BLaER1 (cell line): ENCODE results near the gene SDC1.

ENCODE experiments used
- H3K27ac ChIP-seq: shearing (Covaris generic); formaldehyde crosslinking; 2 replicates; pipeline ENCODE4 v1.8.1; 2022
- H3K27me3 ChIP-seq: shearing (Covaris generic); formaldehyde crosslinking; 2 replicates; pipeline ENCODE4 v1.8.1; 2022
- H3K36me3 ChIP-seq: shearing (Covaris generic); formaldehyde crosslinking; 2 replicates; pipeline ENCODE4 v1.8.1; 2022
- H3K4me1 ChIP-seq: shearing (Covaris generic); formaldehyde crosslinking; 2 replicates; pipeline ENCODE4 v1.8.1; 2022
- H3K4me2 ChIP-seq: shearing (Covaris generic); formaldehyde crosslinking; 2 replicates; pipeline ENCODE4 v1.8.1; 2022
- H3K4me3 ChIP-seq: shearing (Covaris generic); formaldehyde crosslinking; 2 replicates; pipeline ENCODE4 v1.8.1; 2022
- H3K9ac ChIP-seq: shearing (Covaris generic); formaldehyde crosslinking; 2 replicates; pipeline ENCODE4 v1.8.1; 2022
- H3K9me3 ChIP-seq: shearing (Covaris generic); formaldehyde crosslinking; 2 replicates; pipeline ENCODE4 v1.8.1; 2022
- H4K20me1 ChIP-seq: shearing (Covaris generic); formaldehyde crosslinking; 2 replicates; pipeline ENCODE4 v1.8.1; 2022
- Cebpa-rat ChIP-seq: shearing (Covaris generic); IDR thresholded peaks from 2 replicates; pipeline ENCODE4 v1.8.1; 2022

The SDC1 gene

DNA sequence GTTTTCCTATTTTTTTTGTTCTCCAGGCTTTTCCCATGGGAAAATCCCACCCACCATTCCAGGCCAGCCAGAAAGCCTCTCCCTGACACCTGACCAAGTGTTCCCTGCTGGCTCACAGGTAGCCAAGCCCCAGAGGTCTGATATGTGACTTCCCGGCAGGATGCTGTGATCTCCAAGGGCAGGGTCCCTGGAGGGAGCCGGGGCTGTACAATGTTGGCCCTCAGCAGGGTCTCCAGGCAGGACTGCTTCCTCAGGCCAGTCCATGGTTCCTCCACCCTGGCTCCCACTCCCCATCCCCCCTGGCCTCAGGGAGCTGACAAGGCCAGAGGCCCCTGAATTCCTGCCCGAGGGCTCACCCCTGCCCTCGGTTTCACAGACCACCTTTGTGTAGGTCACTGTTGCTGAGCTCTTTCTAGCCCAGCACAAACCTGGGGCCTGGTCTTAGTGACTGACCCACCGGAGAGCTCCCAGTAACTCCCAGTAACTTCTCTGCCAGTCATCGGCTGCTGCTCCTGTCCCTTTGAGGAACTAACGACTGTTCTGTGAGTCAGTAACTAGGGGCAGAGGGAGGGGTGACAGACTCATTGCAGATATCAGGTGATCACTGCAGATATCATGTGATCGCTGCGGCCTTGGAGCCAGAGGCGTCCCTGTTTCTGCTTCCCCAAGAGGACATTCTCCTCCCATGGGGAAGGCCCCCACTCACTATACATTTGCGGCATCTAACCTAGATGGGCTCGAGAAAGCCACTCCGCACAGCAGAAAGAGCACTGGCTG is 38.7 kb downstream of the SDC1 start:
- TF ChIP-seq Cebpa-rat = no peak
- H3K27ac ChIP-seq = peak overlapping the region; percentile 81
- peak overlapping the region; percentile 68 for H3K9ac ChIP-seq
- H3K4me1 ChIP-seq = peaks cover 44% of the 10 kb centered on the region
- H4K20me1 ChIP-seq = no peaks in the 10 kb centered on the region
- H3K4me2 ChIP-seq = peak overlapping the region; percentile 97
- no peaks in the 10 kb centered on the region for H3K27me3 ChIP-seq
- no peaks in the 10 kb centered on the region for H3K36me3 ChIP-seq
- H3K9me3 ChIP-seq = no peaks in the 10 kb centered on the region
- H3K4me3 ChIP-seq = peak overlapping the region; percentile 53

DNA sequence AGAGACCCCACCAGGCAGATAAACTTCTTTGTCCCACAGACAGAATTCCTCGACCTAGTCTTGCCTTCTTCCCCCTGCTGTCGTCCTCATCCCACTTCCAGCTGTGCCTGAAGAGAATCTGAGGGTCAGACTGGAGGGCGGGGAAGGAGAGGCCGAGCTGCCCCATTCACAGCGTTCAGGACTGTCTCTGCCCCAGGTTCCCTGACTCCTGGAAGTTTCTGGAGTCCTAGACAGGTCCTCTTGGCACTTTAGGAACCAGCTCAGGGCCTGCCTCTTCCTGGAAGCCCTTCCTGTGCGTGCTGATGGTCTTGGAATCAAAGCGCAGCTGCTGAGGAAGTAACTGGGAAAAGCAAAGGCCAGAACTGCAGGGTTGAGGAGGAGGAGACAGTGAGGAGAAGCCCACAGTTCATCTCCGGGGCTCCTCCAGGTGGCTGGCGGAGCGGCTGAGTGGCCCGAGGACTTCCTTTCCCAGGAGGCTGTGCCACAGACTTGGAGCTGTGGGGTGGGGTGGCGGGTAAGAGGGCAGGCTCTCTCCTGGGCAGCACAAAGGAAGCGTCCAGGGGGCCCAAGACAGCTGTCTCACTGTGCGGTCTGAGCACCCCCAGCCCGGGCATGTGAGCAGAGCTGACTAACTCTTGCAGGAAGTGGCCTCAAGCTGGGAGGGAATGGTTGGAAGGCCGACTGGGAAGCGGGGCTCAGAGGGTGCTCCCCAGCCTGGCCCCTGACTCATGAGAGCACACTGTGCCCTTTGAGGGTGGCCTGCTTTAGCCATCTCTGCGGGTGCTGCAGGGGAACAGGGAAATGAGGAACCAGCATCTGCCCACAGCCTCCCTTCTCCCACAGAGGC is 39.5 kb downstream of the SDC1 start:
- no peak for TF ChIP-seq Cebpa-rat
- Histone ChIP-seq H3K4me1 (peaks cover 44% of the 10 kb centered on the region), H3K27me3 (no peaks in the 10 kb centered on the region), H3K36me3 (no peaks in the 10 kb centered on the region), H4K20me1 (no peaks in the 10 kb centered on the region), H3K4me2 (peak overlapping the region; percentile 97), H3K4me3 (peak overlapping the region; percentile 53), H3K9me3 (no peaks in the 10 kb centered on the region), H3K9ac (peak overlapping the region; percentile 68), H3K27ac (peak overlapping the region; percentile 81)

DNA sequence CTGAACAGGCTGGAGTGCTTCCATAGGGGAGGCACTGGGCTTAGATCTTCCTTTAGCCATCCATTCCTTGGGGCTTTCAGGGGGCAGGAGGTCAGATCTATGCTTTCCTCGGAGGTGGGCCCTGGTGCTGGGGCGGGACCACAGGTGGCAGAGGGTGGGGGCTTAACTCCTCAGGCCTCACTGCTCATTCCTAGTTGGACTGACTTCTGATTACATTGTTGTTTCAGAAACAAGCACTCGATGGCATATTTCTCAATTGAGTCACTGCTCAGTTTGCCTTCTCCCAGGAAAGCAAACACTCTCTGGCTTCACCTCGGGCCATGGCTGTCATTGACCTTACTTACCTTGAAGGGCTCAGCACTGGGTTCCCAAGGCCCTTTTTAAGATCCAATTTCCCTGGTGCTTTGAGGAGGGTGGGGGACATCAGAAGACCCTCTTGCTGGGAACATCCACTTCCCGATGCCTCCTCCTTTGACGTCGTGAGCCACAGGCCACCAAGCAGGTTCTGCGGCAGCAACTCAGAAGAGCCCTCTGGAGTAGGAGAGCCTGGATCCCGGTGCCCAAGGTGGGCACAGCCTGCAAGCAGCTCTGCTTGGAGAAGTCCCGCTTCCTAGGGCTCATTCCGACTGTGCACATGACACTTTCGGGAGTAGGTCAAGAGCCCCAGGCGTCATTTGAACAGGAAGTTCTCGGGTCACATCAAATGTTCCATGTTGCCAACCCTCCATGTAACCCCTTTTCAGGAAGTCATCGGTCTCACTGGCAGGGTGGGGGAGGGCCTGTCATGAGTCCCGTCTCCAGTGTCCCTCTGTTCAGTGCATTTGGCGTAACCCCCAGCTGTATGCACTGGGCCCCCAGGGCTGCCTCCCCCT is 40.6 kb downstream of the SDC1 start:
- no peaks in the 10 kb centered on the region for H3K27me3 ChIP-seq
- H3K27ac ChIP-seq = peak overlapping the region; percentile 81
- H3K4me3 ChIP-seq = 0 out of 2 replicates have a peak overlapping the region, but pooled peaks have one; percentile 53
- H3K9ac ChIP-seq = 0 out of 2 replicates have a peak overlapping the region, but pooled peaks have one; percentile 68
- H3K4me1 ChIP-seq = peaks cover 44% of the 10 kb centered on the region
- H3K36me3 ChIP-seq = no peaks in the 10 kb centered on the region
- no peaks in the 10 kb centered on the region for H4K20me1 ChIP-seq
- no peaks in the 10 kb centered on the region for H3K9me3 ChIP-seq
- no peak for TF ChIP-seq Cebpa-rat
- peak overlapping the region; percentile 97 for H3K4me2 ChIP-seq

DNA sequence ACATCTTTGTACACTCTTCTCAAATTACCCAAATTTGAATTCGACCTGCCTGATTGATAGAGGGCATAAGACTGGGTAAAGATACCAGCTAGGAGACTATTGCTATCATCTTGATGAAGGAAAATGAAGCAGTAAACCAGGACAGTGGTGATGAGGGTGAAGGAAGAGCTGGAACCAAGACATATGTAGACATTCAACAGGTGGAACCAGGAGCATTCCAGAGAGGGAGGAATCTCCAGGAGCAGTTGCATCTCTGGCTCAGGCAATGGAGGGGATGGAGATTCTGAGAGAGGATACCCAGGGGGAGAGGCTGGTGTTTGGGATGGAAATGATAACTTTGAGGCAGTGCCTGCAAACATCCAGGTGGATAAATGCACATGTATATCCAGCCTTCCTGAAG is 41.6 kb downstream of the SDC1 start:
- Histone ChIP-seq H3K4me2 (no peak overlapping the region), H3K4me1 (peaks cover 43% of the 10 kb centered on the region), H3K27ac (no peak overlapping the region)

DNA sequence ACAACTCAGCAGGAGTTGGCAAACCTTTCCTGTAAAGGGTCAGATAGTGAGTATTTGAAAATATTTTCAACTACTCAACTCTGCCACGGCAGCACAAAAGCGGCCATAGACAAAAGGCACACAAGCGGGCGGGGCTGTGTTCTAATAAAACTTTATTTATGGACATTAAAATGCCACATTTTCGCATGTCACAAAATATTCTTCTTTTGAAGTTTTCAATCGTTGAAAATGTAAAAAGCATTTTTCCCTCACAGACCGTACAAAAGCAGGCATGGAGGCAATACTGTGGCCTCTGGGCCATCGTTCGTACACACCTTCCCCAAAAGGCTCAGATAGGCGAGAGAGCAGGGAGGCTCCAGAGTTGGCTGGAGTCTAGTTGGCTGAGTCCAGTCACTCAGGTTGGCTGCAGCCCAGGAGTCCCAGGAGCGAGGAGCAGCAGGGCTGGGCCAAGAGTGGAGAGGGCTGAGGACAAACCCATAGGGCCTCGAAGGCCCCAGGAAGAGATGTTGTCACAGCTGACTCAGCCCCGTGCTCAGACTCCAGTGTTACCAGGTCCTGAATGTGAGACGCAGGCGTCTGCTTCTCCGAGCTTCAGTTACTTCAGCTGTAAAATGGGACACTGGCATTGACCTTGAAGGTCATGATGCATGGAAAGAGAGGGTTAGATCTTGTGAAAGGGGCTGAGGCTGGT is 42.5 kb downstream of the SDC1 start:
- no peak overlapping the region for H3K4me2 ChIP-seq
- TF ChIP-seq Cebpa-rat = no peak
- H3K9ac ChIP-seq = no peak overlapping the region
- H3K9me3 ChIP-seq = no peaks in the 10 kb centered on the region
- peaks cover 33% of the 10 kb centered on the region for H3K4me1 ChIP-seq
- H3K27me3 ChIP-seq = no peaks in the 10 kb centered on the region
- H4K20me1 ChIP-seq = no peaks in the 10 kb centered on the region
- no peak overlapping the region for H3K27ac ChIP-seq
- H3K36me3 ChIP-seq = no peaks in the 10 kb centered on the region
- no peak overlapping the region for H3K4me3 ChIP-seq

More for the DNA sequence above, 41.6 kb downstream of the SDC1 start:
- H3K4me3 ChIP-seq = no peak overlapping the region
- H3K27me3 ChIP-seq = no peaks in the 10 kb centered on the region
- no peaks in the 10 kb centered on the region for H3K36me3 ChIP-seq
- no peaks in the 10 kb centered on the region for H3K9me3 ChIP-seq
- no peak for TF ChIP-seq Cebpa-rat
- no peak overlapping the region for H3K9ac ChIP-seq
- H4K20me1 ChIP-seq = no peaks in the 10 kb centered on the region

DNA sequence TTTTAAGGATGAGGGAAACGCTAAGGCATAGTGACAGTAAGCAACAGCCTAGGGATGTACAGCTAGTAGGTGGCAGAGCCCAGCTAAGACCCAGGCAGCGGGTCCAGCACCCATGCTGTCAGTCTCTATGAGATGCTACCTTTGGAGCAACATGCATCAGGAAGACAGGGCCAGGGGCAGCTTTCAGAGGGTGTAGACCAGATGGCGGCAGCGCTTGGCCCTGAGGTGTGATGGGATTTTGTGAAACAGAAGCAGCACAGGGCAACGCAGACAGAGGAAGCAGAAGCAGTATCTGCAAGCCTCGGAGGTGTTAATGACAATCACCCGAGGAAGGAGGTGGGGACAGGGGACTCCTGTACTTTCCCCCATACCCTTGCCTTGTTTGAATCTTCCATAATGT is 43.2 kb downstream of the SDC1 start:
- peaks cover 27% of the 10 kb centered on the region for H3K4me1 ChIP-seq
- no peaks in the 10 kb centered on the region for H3K36me3 ChIP-seq
- H3K4me3 ChIP-seq = no peak overlapping the region
- H3K4me2 ChIP-seq = no peak overlapping the region
- no peaks in the 10 kb centered on the region for H4K20me1 ChIP-seq
- H3K9me3 ChIP-seq = no peaks in the 10 kb centered on the region
- no peak overlapping the region for H3K27ac ChIP-seq
- TF ChIP-seq Cebpa-rat = no peak
- no peak overlapping the region for H3K9ac ChIP-seq
- H3K27me3 ChIP-seq = no peaks in the 10 kb centered on the region

DNA sequence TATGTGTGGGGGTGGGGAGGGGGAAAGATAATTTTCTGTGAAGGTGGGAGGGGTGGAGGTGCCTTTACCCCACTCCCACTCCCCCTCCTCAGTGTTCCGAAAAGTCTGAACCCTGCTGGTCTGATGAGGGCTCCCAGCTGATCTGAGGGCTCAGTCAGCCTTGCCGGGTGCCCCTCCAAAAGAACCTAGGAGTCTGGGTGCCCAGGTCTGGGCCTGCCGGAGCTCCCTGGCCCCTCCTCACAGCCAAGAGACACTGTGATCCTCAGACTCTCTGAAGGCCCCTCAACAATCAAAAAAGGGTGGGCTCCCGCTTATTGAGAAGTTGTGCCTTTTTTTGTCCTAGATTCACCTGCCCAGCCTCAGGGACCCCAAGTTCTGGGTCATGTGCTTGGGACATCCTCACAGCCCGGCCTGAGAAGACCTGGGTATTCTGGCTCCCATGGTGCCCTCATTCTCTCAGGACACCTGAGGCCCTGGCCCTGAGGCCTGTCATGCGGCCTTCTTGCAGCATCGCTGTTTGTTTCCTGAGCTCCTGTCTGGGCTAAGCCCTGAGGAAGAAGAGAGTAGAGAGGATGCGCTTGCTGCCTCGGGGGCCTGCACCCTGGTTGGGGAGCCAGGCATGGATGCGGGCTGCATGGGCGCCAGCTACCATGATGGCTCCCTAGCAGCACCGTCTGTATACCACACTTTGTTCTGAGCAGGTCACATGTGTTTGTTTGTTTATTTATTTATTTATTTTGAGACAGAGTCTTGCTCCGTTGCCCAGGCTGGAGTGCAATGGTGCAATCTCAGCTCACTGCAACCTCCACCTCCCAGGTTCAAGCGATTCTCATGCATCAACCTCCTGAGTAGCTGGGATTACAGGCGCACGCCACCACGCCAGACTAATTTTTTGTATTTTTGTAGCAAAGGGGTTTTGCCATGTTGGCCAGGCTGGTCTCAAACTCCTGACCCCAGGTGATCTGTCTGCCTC is 44.0 kb downstream of the SDC1 start:
- no peaks in the 10 kb centered on the region for H4K20me1 ChIP-seq
- H3K9me3 ChIP-seq = no peaks in the 10 kb centered on the region
- H3K9ac ChIP-seq = no peak overlapping the region
- H3K4me2 ChIP-seq = no peak overlapping the region
- no peaks in the 10 kb centered on the region for H3K36me3 ChIP-seq
- TF ChIP-seq Cebpa-rat = no peak
- no peak overlapping the region for H3K4me3 ChIP-seq
- H3K4me1 ChIP-seq = peaks cover 19% of the 10 kb centered on the region
- no peaks in the 10 kb centered on the region for H3K27me3 ChIP-seq
- no peak overlapping the region for H3K27ac ChIP-seq

DNA sequence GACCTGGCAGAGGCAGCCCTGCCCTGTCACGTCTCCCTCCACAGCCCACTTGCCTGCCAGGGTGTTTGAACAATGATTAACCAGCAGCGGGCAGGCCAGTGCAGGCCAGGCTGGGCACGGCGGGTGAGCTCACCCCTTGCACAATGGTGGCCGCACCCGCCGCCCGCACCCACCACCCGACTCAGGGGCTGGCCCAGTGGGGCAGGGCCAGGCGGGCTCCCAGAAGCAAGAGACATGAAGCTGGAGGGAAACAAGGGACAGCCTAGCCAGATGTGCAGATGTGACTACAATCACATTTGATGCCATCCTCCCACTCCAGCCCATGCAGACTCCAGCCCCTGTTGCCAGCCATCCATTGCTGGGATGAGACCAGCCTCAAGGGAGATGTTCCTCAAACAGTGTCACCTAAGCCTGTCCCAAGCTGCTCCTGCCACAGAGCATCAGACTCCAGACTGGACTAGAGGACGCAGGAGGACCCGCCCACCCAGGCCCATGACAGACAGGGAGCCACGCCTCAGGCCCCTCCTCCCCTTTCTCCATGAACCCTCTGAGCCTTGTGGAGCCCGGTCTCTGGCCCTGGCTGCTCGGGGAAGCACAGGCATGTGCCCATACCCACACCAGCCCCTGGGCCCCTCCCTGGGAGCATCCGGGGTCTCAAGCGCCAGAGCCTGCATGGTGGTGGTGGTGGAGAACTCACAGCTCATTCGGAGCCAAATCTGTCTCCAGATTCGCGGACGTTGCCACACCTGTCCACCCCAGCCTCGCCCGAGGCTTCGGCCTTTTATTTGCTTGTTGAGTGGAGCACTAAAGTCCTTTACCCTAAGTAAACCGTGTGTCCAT is 45.0 kb downstream of the SDC1 start:
- Histone ChIP-seq H3K4me1 (peaks cover 9% of the 10 kb centered on the region), H4K20me1 (no peaks in the 10 kb centered on the region), H3K27ac (no peak overlapping the region), H3K36me3 (no peaks in the 10 kb centered on the region), H3K9ac (no peak overlapping the region), H3K9me3 (no peaks in the 10 kb centered on the region), H3K4me3 (no peak overlapping the region), H3K4me2 (no peak overlapping the region), H3K27me3 (no peaks in the 10 kb centered on the region)
- TF ChIP-seq Cebpa-rat = no peak
